RWPE1 (cell line): ENCODE data around the gene S1PR3.

Experiments
- CTCF ChIA-PET: fragments of 350-600 bp; sonication (Branson Sonifier 250); formaldehyde crosslinking; extraction: SDS; loops from one replicate; lab custom pipeline; 2021; lab: Yijun Ruan, JAX
- POLR2A ChIA-PET: fragments of 400-600 bp; formaldehyde crosslinking; extraction: SDS; loops from one replicate; lab custom pipeline; 2020; ENCODE audit warnings: antibody characterized with exemption; ENCODE audit not compliant: low non-redundant PET; lab: Yijun Ruan, JAX
- DNase-seq: peaks from one replicate; pipeline ENCODE4 v3.0.0; 2012; ENCODE audit warnings: low spot score
- H3K27ac ChIP-seq: fragments of 450-650 bp; 2 replicates; pipeline ENCODE4 v1.5.1; 2017
- CTCF ChIP-seq: fragments of 450-650 bp; conservative IDR thresholded peaks from 2 replicates; pipeline ENCODE4 v1.5.1; 2017; ENCODE audit warnings: low read depth, mild to moderate bottlenecking

Gene S1PR3

GRCh38 chr9:89022001-89022759 lies 30.9 kb downstream of the S1PR3 start:
- no peak for DNase-seq
- TF ChIP-seq CTCF: no peak
- ChIA-PET CTCF (interaction anchor here (0.7 kb wide), 1 partner anchor 100 kb away, joined by 3 read pairs; no protein-coding TSS in a partner anchor), POLR2A (no interaction called here)
- no peak overlapping the region for H3K27ac ChIP-seq

- ChIA-PET CTCF (interaction anchor here (0.6 kb wide), 1 partner anchor 40 kb away, joined by 4 read pairs; no protein-coding TSS in a partner anchor), POLR2A (no interaction called here)
- TF ChIP-seq CTCF: no peak
- H3K27ac ChIP-seq: no peak overlapping the region
- no peak for DNase-seq
Observed at GRCh38 chr9:89022902-89023301, 31.6 kb downstream of the S1PR3 start.

- ChIA-PET POLR2A (no interaction called here), CTCF (no interaction called here)
- no peak for TF ChIP-seq CTCF
- DNase-seq: no peak
- no peak overlapping the region for H3K27ac ChIP-seq
Observed at GRCh38 chr9:89023740-89024139, 32.5 kb downstream of the S1PR3 start.

GRCh38 chr9:89024727-89025126 lies 33.5 kb downstream of the S1PR3 start:
- no peak for DNase-seq
- POLR2A ChIA-PET: no interaction called here
- no peak overlapping the region for H3K27ac ChIP-seq
- CTCF ChIA-PET: no interaction called here
- no peak for TF ChIP-seq CTCF

- TF ChIP-seq CTCF: no peak
- DNase-seq: no peak
- ChIA-PET POLR2A (no interaction called here), CTCF (no interaction called here)
- no peak overlapping the region for H3K27ac ChIP-seq
Observed at GRCh38 chr9:89025553-89025952, 34.3 kb downstream of the S1PR3 start.

- no peak for DNase-seq
- ChIA-PET CTCF (no interaction called here), POLR2A (no interaction called here)
- no peak overlapping the region for H3K27ac ChIP-seq
- no peak for TF ChIP-seq CTCF
Observed at GRCh38 chr9:89026876-89027275, 35.6 kb downstream of the S1PR3 start.
